HCT116 (cell line): ENCODE measurements around the gene AOPEP.

Experiments
- ZBTB33 ChIP-seq: IDR thresholded peaks from 2 replicates; pipeline ENCODE4 v1.6.1; 2011; ENCODE audit warnings: mild to moderate bottlenecking, low read length, moderate library complexity; ENCODE audit not compliant: insufficient replicate concordance; ENCODE audit errors: extremely low read depth
- ZFX ChIP-seq: fragments of 450-650 bp; IDR thresholded peaks from 2 replicates; pipeline ENCODE4 v1.6.1; 2017
- TF ChIP-seq, protein P1 (sequence below), 3 experiments: fragments of 200-600 bp in 1 of 3; sonication (generic) in 1 of 3; IDR thresholded peaks in 2 of 3; conservative IDR thresholded peaks in 1 of 3; 2 replicates each; pipeline ENCODE4 v1.5.1; 2012 to 2017; ENCODE audit warnings: low read depth in 2 of 3, low read length in 2 of 3, antibody characterized with exemption in 1 of 3, borderline replicate concordance in 1 of 3, control low read depth in 1 of 3, mild to moderate bottlenecking in 1 of 3, mixed read lengths in 1 of 3, mixed run types in 1 of 3, moderate library complexity in 1 of 3; ENCODE audit not compliant: insufficient read depth in 1 of 3
- TF ChIP-seq, protein P2 (sequence below): IDR thresholded peaks from 2 replicates; pipeline ENCODE4 v1.6.1; 2012

GRCh38 chr9:94767331-94768072 lies 41.0 kb downstream of the AOPEP start:
- TF ChIP-seq, protein P1, sequence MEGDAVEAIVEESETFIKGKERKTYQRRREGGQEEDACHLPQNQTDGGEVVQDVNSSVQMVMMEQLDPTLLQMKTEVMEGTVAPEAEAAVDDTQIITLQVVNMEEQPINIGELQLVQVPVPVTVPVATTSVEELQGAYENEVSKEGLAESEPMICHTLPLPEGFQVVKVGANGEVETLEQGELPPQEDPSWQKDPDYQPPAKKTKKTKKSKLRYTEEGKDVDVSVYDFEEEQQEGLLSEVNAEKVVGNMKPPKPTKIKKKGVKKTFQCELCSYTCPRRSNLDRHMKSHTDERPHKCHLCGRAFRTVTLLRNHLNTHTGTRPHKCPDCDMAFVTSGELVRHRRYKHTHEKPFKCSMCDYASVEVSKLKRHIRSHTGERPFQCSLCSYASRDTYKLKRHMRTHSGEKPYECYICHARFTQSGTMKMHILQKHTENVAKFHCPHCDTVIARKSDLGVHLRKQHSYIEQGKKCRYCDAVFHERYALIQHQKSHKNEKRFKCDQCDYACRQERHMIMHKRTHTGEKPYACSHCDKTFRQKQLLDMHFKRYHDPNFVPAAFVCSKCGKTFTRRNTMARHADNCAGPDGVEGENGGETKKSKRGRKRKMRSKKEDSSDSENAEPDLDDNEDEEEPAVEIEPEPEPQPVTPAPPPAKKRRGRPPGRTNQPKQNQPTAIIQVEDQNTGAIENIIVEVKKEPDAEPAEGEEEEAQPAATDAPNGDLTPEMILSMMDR (IDR thresholded peaks at IDR 0.05 in 2 of 3, conservative IDR thresholded peaks at IDR 0.05 in 1 of 3; ENCODE audit: borderline replicate concordance in 1 of 3, insufficient read depth in 1 of 3, low read depth in 2 of 3, low read length in 2 of 3): no peak
- TF ChIP-seq, protein P2, sequence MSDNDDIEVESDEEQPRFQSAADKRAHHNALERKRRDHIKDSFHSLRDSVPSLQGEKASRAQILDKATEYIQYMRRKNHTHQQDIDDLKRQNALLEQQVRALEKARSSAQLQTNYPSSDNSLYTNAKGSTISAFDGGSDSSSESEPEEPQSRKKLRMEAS: no peak
- TF ChIP-seq ZBTB33 (no peak), ZFX (no peak)
